GM12878 (cell line): ENCODE results near the gene FIGNL2. TPM values are rescaled to one million over a fixed set of nuclear protein-coding genes. Genes with fewer than 3 reads are reported as not detected.

Experiments used
- ATAC-seq: fragments of 200-7000 bp; cut with Tn5 transposase; 3 replicates; pipeline ENCODE4 v1.9.1; 2020; ENCODE audit warnings: mild to moderate bottlenecking, moderate library complexity
- BruUV-seq: library from RNA; stranded (reverse); fragments of 400-500 nt; replicated peaks from 2 replicates; lab custom pipeline; 2021; lab: Mats Ljungman, UMichigan
- CTCF ChIA-PET: fragments of 300-600 bp; sonication (Branson Sonifier 250); formaldehyde crosslinking; extraction: SDS; loops from one replicate; lab custom pipeline; 2021; ENCODE audit warnings: inconsistent platforms; lab: Yijun Ruan, JAX
- POLR2A ChIA-PET: fragments of 350-600 bp; formaldehyde crosslinking; extraction: SDS; loops from one replicate; lab custom pipeline; 2021; ENCODE audit warnings: inconsistent platforms; lab: Charles Lee
- RAD21 ChIA-PET: fragments of 300-600 bp; sonication (Branson Sonifier 250); formaldehyde crosslinking; loops from one replicate; lab custom pipeline; 2023; ENCODE audit warnings: antibody characterized with exemption; ENCODE audit not compliant: unreplicated experiment; lab: Charles Lee
- SMC1A ChIA-PET: fragments of 300-600 bp; sonication (Branson Sonifier 250); formaldehyde crosslinking; loops from one replicate; lab custom pipeline; 2023; ENCODE audit not compliant: unreplicated experiment, uncharacterized antibody; lab: Charles Lee
- DNase-seq: peaks from one replicate; pipeline ENCODE4 v3.0.0-alpha.2; 2011; ENCODE audit warnings: low read depth, low spot score
- FAIRE-seq: peaks from 3 replicates; lab custom pipeline; 2011; peaks lifted over from hg19 to GRCh38; lab: Jason Lieb, UNC
- H2AFZ ChIP-seq: 2 replicates; pipeline ENCODE4 v1.6.0; 2011; ENCODE audit warnings: low read depth, low read length, control low read depth; ENCODE audit not compliant: control insufficient read depth
- H3K27ac ChIP-seq: 2 replicates; pipeline ENCODE4 v1.5.1; 2011; ENCODE audit warnings: control low read depth; ENCODE audit not compliant: control insufficient read depth, insufficient read depth
- H3K27me3 ChIP-seq, 2 experiments: replicated peaks in 1 of 2; 2 replicates each; pipeline versions ENCODE4 v1.6.0 to v1.6.1; 2011; ENCODE audit warnings: low read length in 1 of 2; ENCODE audit not compliant: control insufficient read depth in 2 of 2, insufficient read depth in 2 of 2
- H3K36me3 ChIP-seq, 2 experiments: 2 replicates each; pipeline ENCODE4 v1.5.1; 2011; ENCODE audit warnings: low read length in 1 of 2; ENCODE audit not compliant: control insufficient read depth in 2 of 2, insufficient read depth in 2 of 2
- H3K4me1 ChIP-seq: 2 replicates; pipeline ENCODE4 v1.6.1; 2011; ENCODE audit warnings: mild to moderate bottlenecking, low read length, moderate library complexity, mixed read lengths; ENCODE audit not compliant: control insufficient read depth, insufficient read depth
- H3K4me2 ChIP-seq: 2 replicates; pipeline ENCODE4 v1.6.0; 2011; ENCODE audit warnings: control low read depth; ENCODE audit not compliant: control insufficient read depth, insufficient read depth
- H3K4me3 ChIP-seq: fragments of 200-600 bp; sonication (generic); 2 replicates; pipeline ENCODE4 v1.5.1; 2016
- H3K79me2 ChIP-seq: 2 replicates; pipeline ENCODE4 v1.6.0; 2011; ENCODE audit warnings: low read length; ENCODE audit not compliant: control insufficient read depth, insufficient read depth
- H3K9ac ChIP-seq: 2 replicates; pipeline ENCODE4 v1.8.0; 2011; ENCODE audit warnings: low read length, control low read depth, mixed read lengths; ENCODE audit not compliant: control insufficient read depth, insufficient read depth
- H3K9me3 ChIP-seq: replicated peaks from 3 replicates; pipeline ENCODE4 v1.5.1; 2011; ENCODE audit warnings: mild to moderate bottlenecking, low read length; ENCODE audit not compliant: control insufficient read depth, insufficient read depth
- H4K20me1 ChIP-seq: 2 replicates; pipeline ENCODE4 v1.6.0; 2011; ENCODE audit not compliant: control insufficient read depth, insufficient read depth
- BHLHE40 ChIP-seq, 2 experiments: fragments of 450-650 bp in 1 of 2; IDR thresholded peaks; 2 replicates each; pipeline ENCODE4 v1.6.1; 2011 to 2017; ENCODE audit warnings: low read depth in 2 of 2, borderline replicate concordance in 1 of 2, improper control_type of control experiment in 1 of 2, low read length in 1 of 2, mild to moderate bottlenecking in 1 of 2
- KAT2A ChIP-seq: conservative IDR thresholded peaks from 2 replicates; pipeline ENCODE4 v1.6.1; 2011; ENCODE audit warnings: low read depth, low read length; ENCODE audit not compliant: control insufficient read depth
- STAT3 ChIP-seq: IDR thresholded peaks from 2 replicates; pipeline ENCODE4 v1.6.1; 2011; ENCODE audit warnings: low read depth, low read length, improper control_type of control experiment
- WGBS: methylation state at CpG from one replicate; pipeline ENCODE4 v1.1.6; 2016; ENCODE audit warnings: low lambda C conversion rate; ENCODE audit not compliant: insufficient replicate concordance, insufficient coverage; ENCODE audit errors: missing lambda C conversion rate; 5-methylcytosine and 5-hydroxymethylcytosine counted together
- in situ Hi-C: fragments of 300-500 bp; cut with MboI; formaldehyde crosslinking; loops from 9 replicates; pipeline ENCODE4 v1.14.3; 2018; ENCODE audit warnings: mixed read lengths
- intact Hi-C: fragments of 100-400 bp; cut with micrococcal nuclease; formaldehyde crosslinking; loops from one replicate; pipeline ENCODE4 v1.14.2; 2022; ENCODE audit not compliant: unreplicated experiment
- polyA plus RNA-seq, 11 experiments: library from polyadenylated mRNA; depleted of rRNA in 4 of 11; unstranded in 6 of 11; stranded (reverse) in 5 of 11; fragments of >200 nt; fragmentation: Nextera tagmentation in 4 of 11; fragmentation: Illumina TruSeq in 1 of 11; extraction: Ambion mirVana in 4 of 11; extraction: Trizol in 1 of 11; gene quantifications; 1 replicate in 1 of 11; 2 replicates in 10 of 11; pipeline versions ENCODE4 v1.2.1 to v1.2.3, GENCODE V29; 2011 to 2016; ENCODE audit warnings: inconsistent platforms in 2 of 11, missing spikeins in 2 of 11, low read depth in 1 of 11
- total RNA-seq, 4 experiments: library from RNA; depleted of rRNA in 3 of 4; stranded (reverse); fragments of >200 nt in 3 of 4; fragmentation: Illumina TruSeq in 1 of 4; extraction: Trizol in 1 of 4; gene quantifications; 2 replicates each; pipeline versions ENCODE4 v1.2.1 to v1.2.3, GENCODE V29; 2013 to 2021
- TF ChIP-seq, protein P1 (sequence below): IDR thresholded peaks from 2 replicates; pipeline ENCODE4 v1.6.1; 2012; ENCODE audit warnings: low read depth, low read length, improper control_type of control experiment
- TF ChIP-seq, protein P2 (sequence below): IDR thresholded peaks from 2 replicates; pipeline ENCODE4 v1.6.1; 2011; ENCODE audit warnings: borderline replicate concordance, low read depth, mild to moderate bottlenecking, moderate library complexity, low read length; ENCODE audit not compliant: insufficient read depth, poor library complexity, severe bottlenecking

The FIGNL2 gene
- total and polyA plus RNA-seq, 10 of the 15 experiments (the other 5 are each of a cell fraction or from before 2014, with no cell fraction given), result not detected

DNA sequence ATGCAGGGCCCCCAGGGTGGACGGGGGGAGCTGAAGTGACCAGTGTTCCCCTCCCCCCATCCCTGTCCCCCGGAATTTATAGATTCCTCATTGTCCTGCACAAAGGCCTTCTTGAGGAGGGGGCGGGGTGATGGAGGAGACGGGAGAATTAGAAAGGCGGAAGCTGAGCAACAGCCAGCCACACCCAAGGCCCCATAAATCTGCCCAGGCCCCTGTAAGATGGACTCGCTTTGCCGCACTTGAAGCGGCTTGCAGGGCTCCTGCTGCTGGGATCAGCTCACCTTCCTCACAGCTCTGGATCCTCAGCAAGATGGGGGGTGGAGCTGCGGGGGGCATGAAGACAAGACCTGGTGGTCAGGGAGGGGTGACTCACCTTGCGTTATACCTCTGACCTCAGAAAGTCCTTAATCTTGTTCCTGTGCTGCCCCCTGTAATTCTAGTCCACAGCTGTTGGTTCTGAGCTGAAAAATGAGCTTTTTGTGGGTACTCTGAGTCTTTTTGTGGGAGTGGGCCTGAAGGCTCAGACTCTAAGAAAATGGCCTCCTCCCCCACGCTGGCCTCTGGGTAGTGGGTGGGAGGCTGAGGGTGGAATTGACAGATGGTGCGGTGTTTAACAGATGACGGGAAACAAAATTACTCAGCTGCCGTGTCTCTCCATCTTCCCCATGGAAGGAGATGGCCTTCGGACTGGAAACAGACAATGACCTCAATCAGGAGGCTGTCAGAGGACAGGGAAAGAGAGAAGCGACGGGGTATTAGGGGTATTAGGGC, 23.6 kb upstream of the FIGNL2 start:
- Histone ChIP-seq H3K27me3 (peaks cover 3 to 6% of the 10 kb centered on the region in 2 experiments), H3K4me1 (no peaks in the 10 kb centered on the region)
- RAD21 ChIA-PET, result no interaction called here

More for the DNA sequence above, 23.6 kb upstream of the FIGNL2 start:
- H3K4me2 ChIP-seq, result no peak overlapping the region
- DNase-seq, result no peak
- H3K9ac ChIP-seq, result no peak overlapping the region
- in situ Hi-C loops, result loop anchor here (10.0 kb wide), 1 partner anchor 447 kb away; the partner anchor contains the start of gene SLC4A8
- no peak for ATAC-seq
- TF ChIP-seq, protein P1, sequence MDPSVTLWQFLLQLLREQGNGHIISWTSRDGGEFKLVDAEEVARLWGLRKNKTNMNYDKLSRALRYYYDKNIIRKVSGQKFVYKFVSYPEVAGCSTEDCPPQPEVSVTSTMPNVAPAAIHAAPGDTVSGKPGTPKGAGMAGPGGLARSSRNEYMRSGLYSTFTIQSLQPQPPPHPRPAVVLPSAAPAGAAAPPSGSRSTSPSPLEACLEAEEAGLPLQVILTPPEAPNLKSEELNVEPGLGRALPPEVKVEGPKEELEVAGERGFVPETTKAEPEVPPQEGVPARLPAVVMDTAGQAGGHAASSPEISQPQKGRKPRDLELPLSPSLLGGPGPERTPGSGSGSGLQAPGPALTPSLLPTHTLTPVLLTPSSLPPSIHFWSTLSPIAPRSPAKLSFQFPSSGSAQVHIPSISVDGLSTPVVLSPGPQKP, result no peak
- TF ChIP-seq BHLHE40 (IDR thresholded peaks at IDR 0.05; ENCODE audit: borderline replicate concordance in 1 of 2, low read depth in 2 of 2, low read length in 1 of 2) (no peak), KAT2A (no peak), STAT3 (no peak)
- TF ChIP-seq, protein P2, sequence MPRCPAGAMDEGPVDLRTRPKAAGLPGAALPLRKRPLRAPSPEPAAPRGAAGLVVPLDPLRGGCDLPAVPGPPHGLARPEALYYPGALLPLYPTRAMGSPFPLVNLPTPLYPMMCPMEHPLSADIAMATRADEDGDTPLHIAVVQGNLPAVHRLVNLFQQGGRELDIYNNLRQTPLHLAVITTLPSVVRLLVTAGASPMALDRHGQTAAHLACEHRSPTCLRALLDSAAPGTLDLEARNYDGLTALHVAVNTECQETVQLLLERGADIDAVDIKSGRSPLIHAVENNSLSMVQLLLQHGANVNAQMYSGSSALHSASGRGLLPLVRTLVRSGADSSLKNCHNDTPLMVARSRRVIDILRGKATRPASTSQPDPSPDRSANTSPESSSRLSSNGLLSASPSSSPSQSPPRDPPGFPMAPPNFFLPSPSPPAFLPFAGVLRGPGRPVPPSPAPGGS, result no peak
- SMC1A ChIA-PET, result no interaction called here
- CTCF ChIA-PET, result interaction anchor here (0.6 to 1.9 kb wide), 2 partner anchors 63 to 451 kb away, joined by 3 to 5 read pairs; no protein-coding TSS in a partner anchor
- no peaks in the 10 kb centered on the region for H3K9me3 ChIP-seq
- BruUV-seq, result no TSS peak
- no peaks in the 10 kb centered on the region for H3K79me2 ChIP-seq
- no peak overlapping the region for H2AFZ ChIP-seq
- H3K36me3 ChIP-seq, result no peaks in the 10 kb centered on the region
- no peaks in the 10 kb centered on the region for H4K20me1 ChIP-seq
- no peak for FAIRE-seq
- POLR2A ChIA-PET, result no interaction called here
- no peak overlapping the region for H3K27ac ChIP-seq
- no peak overlapping the region for H3K4me3 ChIP-seq
- 34% methylated on average over 17 of the region's 17 CpGs for WGBS
- intact Hi-C loops, result loop anchor here (10.0 kb wide), 1 partner anchor 337 kb away; no protein-coding TSS in a partner anchor
